Measurements from ENCODE around the gene L2HGDH. TPM values are rescaled to one million over a fixed set of nuclear protein-coding genes. Genes with fewer than 3 reads are reported as not detected.

Gene L2HGDH
- polyA plus RNA-seq, 3 donors = 0.11 to 0.86 (median 0.48) TPM

DNA sequence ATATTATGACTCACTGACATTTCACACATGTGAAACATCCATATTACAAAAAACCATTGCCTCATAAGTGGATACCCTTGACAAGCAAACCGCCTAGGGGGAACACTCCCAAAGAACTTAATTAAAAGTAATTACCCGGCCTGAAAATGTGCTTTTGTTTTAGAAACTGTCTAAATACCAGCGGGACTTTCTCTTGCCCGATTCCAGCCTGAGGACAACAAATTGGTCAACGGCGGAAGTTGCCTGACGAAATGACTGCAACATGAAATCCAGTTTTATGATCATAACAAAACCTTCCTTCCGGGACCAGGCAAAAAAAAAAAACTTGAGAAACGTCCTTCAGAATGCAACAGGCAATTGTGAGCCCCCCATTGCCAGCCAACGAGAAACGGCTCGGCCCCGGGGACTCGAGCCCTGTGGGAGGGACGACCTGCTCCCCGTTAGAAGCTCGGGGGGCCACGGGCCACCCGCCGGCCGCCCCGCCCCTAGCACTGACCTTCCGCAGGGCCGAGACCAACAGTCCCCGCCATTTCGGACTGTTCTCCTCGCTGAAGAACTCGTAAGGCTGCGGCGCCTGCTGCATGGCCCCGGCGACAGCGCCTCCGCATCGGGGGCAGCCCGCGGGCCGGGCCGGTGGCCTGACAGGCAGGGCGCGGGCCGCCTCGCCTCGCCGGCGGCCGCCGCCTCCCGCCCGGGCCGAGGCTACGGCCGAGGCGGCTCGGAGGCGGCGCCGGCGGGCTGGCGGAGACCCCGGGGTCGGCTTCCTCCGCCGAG, 81.1 kb downstream of the L2HGDH start:
- TF ChIP-seq, protein P1, sequence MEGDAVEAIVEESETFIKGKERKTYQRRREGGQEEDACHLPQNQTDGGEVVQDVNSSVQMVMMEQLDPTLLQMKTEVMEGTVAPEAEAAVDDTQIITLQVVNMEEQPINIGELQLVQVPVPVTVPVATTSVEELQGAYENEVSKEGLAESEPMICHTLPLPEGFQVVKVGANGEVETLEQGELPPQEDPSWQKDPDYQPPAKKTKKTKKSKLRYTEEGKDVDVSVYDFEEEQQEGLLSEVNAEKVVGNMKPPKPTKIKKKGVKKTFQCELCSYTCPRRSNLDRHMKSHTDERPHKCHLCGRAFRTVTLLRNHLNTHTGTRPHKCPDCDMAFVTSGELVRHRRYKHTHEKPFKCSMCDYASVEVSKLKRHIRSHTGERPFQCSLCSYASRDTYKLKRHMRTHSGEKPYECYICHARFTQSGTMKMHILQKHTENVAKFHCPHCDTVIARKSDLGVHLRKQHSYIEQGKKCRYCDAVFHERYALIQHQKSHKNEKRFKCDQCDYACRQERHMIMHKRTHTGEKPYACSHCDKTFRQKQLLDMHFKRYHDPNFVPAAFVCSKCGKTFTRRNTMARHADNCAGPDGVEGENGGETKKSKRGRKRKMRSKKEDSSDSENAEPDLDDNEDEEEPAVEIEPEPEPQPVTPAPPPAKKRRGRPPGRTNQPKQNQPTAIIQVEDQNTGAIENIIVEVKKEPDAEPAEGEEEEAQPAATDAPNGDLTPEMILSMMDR (IDR thresholded peaks at IDR 0.05) = no peak
- H3K36me3 ChIP-seq (replicated peaks in 1 of 2; ENCODE audit: control insufficient read depth in 1 of 2, insufficient read depth in 2 of 2, low read length in 2 of 2) = no peaks in the 10 kb centered on the region
- H2AFZ ChIP-seq (ENCODE audit: insufficient read depth, low read depth, low read length, poor library complexity, severe bottlenecking) = peak overlapping the region; percentile 98
- peak overlapping the region; percentile 92 to 99 for H3K27ac ChIP-seq (ENCODE audit: low read depth in 1 of 2, low read length in 2 of 2)
- no peaks in the 10 kb centered on the region for H3K27me3 ChIP-seq (ENCODE audit: control insufficient read depth in 2 of 2, insufficient read depth in 2 of 2, low read length in 2 of 2)
- under 1% methylated on average over 62 of the region's 64 CpGs for WGBS (ENCODE audit: insufficient coverage)
- peaks cover 0 to 5% (median 5%) of the 10 kb centered on the region in 7 donors for H3K9me3 Mint-ChIP-seq
- H3K79me2 ChIP-seq (ENCODE audit: insufficient read depth, low read length) = peaks cover 52% of the 10 kb centered on the region
- peak overlapping the region; percentile 93 for H3K9ac ChIP-seq (ENCODE audit: insufficient read depth, low read length, poor library complexity, severe bottlenecking)
- H4K20me1 ChIP-seq (ENCODE audit: insufficient read depth, low read length) = peaks cover 46% of the 10 kb centered on the region
- peaks cover 0 to 2% (median 0%) of the 10 kb centered on the region in 3 donors for H3K27me3 Mint-ChIP-seq (ENCODE audit: low read depth in 3 of 3)
- H3K4me3 Mint-ChIP-seq = peak overlapping the region; percentile 73 to 97
- peaks cover 18 to 29% of the 10 kb centered on the region in 2 donors for H3K4me1 ChIP-seq (ENCODE audit: control insufficient read depth in 1 of 2, insufficient read depth in 2 of 2, low read length in 2 of 2)
- DNase-seq = peak; percentile 54 to 60 (median 55)
- H3K27ac Mint-ChIP-seq = peak overlapping the region; percentile 90 to 97 (median 96)
- H3K36me3 Mint-ChIP-seq = peaks cover 3 to 6% of the 10 kb centered on the region in 2 donors
- peak overlapping the region; percentile 76 to 99 (median 88) for H3K4me3 ChIP-seq (replicated peaks in 1 of 3; ENCODE audit: low read depth in 2 of 3, low read length in 3 of 3)
- H3K4me2 ChIP-seq (replicated peaks; ENCODE audit: extremely low read depth, low read length, poor library complexity, severe bottlenecking) = peak overlapping the region; percentile 91
- peaks cover 46% of the 10 kb centered on the region for H3K4me1 Mint-ChIP-seq
- intact Hi-C loops (cut with micrococcal nuclease) = loop anchor here in 1 of 2 donors (10.0 kb wide), 2 partner anchors 84 to 304 kb away; partner anchors contain the start of genes DMAC2L, L2HGDH and MAP4K5
- H3K9me3 ChIP-seq (replicated peaks in 1 of 2; ENCODE audit: control insufficient read depth in 1 of 2, insufficient read depth in 1 of 2, low read length in 2 of 2) = peaks cover 5% of the 10 kb centered on the region in 2 donors

DNA sequence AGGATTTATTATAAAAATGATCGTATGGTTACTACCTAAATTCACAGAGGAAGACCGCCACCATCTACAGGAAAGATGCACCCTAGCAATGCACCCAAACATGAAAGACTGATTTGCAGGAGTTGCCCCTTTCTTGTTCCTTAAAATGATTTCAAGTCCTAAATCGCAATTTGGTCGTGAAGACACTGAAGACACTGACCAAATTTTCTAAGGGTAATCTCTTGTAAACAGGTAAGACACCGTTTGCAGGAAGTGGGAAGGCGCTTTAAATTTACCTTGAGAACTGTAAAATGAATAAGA, 81.7 kb downstream of the L2HGDH start:
- Histone ChIP-seq H3K36me3 (replicated peaks in 1 of 2; ENCODE audit: control insufficient read depth in 1 of 2, insufficient read depth in 2 of 2, low read length in 2 of 2) (no peaks in the 10 kb centered on the region), H3K9me3 (replicated peaks in 1 of 2; ENCODE audit: control insufficient read depth in 1 of 2, insufficient read depth in 1 of 2, low read length in 2 of 2) (peaks cover 0 to under 1% of the 10 kb centered on the region in 2 donors), H3K9ac (ENCODE audit: insufficient read depth, low read length, poor library complexity, severe bottlenecking) (peak overlapping the region; percentile 93), H3K79me2 (ENCODE audit: insufficient read depth, low read length) (peaks cover 57% of the 10 kb centered on the region), H3K4me3 (replicated peaks in 1 of 3; ENCODE audit: low read depth in 2 of 3, low read length in 3 of 3) (peak overlapping the region; percentile 76 to 99 (median 88)), H3K4me1 (ENCODE audit: control insufficient read depth in 1 of 2, insufficient read depth in 2 of 2, low read length in 2 of 2) (peaks cover 18 to 29% of the 10 kb centered on the region in 2 donors), H3K27ac (ENCODE audit: low read depth in 1 of 2, low read length in 2 of 2) (peak overlapping the region in 1 of 2 donors; percentile 92), H3K4me2 (replicated peaks; ENCODE audit: extremely low read depth, low read length, poor library complexity, severe bottlenecking) (peak overlapping the region; percentile 91), H2AFZ (ENCODE audit: insufficient read depth, low read depth, low read length, poor library complexity, severe bottlenecking) (peak overlapping the region; percentile 98), H3K27me3 (ENCODE audit: control insufficient read depth in 2 of 2, insufficient read depth in 2 of 2, low read length in 2 of 2) (no peaks in the 10 kb centered on the region), H4K20me1 (ENCODE audit: insufficient read depth, low read length) (peaks cover 52% of the 10 kb centered on the region)
- H3K27ac Mint-ChIP-seq = peak overlapping the region; percentile 90 to 97 (median 96)
- H3K36me3 Mint-ChIP-seq = peaks cover 3% of the 10 kb centered on the region in 2 donors
- peak overlapping the region; percentile 73 to 97 for H3K4me3 Mint-ChIP-seq
- intact Hi-C loops (cut with micrococcal nuclease) = loop anchor here in 1 of 2 donors (10.0 kb wide), 2 partner anchors 84 to 304 kb away; partner anchors contain the start of genes DMAC2L, L2HGDH and MAP4K5
- H3K4me1 Mint-ChIP-seq = peaks cover 50% of the 10 kb centered on the region
- no peak for DNase-seq
- TF ChIP-seq, protein P1 (IDR thresholded peaks at IDR 0.05) = no peak
- peaks cover 0 to under 1% (median 0%) of the 10 kb centered on the region in 7 donors for H3K9me3 Mint-ChIP-seq
- 0% methylated on average over 2 of the region's 6 CpGs for WGBS (ENCODE audit: insufficient coverage)
- peaks cover 0 to 2% (median 0%) of the 10 kb centered on the region in 3 donors for H3K27me3 Mint-ChIP-seq (ENCODE audit: low read depth in 3 of 3)
